ENCODE results near the gene SEC22B.
"Not testable (repeated sequence)": the region's sequence is repeated elsewhere in the genome, so short reads cannot be mapped to it uniquely, and the experiment has no call there.

SEC22B gene

DNA sequence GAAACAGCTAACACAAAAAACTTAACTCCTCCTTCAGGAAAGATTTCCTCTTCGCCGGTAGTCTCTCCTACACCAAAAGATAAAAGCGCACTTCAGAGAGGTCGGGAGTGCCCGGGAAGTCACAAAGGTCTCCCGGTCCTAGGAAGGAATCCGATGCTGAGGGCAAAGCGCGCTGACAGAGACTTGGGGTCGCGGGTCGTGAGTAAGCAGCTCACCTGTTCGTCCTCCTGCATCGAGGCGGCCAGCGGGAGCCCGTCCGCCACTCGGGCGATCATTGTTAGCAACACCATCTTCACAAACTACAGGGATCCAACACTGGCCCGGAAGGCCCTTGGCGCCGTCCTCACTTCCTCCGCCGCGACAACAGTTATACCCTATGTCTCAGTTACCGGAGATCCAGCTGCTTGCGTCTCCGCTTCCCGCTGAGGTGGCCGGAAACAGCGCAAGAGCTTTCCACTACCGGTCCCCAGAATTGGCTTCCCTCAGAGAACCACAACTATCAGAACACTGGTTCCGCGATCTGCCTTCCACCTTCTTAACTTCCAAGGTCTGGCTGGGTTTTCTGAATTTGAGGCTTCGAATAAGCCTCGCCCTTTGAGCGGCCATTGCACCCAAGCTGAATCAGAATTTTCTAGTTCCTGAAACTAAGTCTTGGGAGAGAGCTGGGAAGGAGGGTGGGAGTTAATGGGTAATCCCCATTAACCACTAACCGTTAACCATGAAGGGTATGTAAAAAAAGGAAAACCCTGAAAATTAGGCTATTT lies at the start of gene SEC22B:
Gene SEC22B (minus strand): TSS at position 429 of the 764 bp plus-strand sequence. CDS start 139 bp downstream, at position 290.
- peak; percentile 94 for DNase-seq

GRCh38 chr1:120217933-120218332 lies 41.6 kb upstream of the SEC22B start:
- DNase-seq = not testable (repeated sequence)

DNA sequence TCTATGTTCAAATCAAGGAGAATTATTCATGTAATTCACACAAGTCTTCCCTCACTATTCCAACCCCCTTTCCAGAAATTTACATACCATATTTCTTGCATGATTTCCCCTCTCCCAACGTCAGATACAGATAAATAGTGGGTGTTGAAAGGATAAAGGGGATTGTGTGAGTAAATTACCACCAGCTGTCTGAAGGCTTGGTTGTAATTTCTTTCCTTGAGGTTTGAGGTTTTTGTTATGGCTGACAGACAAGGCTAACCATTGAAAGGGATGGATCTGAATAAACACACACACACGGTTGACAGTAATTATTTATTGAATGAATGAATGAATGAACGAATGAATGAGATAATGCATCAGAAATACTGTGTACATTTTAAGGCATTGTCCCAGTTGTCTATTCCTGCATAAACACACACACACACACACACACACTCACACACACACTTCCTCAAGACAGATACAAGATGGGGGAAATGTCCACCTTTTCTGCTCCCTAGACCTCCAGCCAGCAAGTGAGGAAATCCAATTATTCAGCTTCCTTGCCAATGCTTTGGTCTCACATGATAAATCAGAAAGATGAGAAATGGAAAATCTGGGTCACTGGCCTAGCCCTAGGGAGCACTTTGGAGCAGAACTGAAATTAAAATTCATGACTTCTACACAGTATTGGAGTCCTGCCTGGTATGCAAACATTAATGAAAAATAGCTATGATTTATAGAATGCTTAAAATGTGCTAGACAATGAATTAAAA lies 41.0 kb upstream of the SEC22B start:
- DNase-seq = not testable (repeated sequence)

DNA sequence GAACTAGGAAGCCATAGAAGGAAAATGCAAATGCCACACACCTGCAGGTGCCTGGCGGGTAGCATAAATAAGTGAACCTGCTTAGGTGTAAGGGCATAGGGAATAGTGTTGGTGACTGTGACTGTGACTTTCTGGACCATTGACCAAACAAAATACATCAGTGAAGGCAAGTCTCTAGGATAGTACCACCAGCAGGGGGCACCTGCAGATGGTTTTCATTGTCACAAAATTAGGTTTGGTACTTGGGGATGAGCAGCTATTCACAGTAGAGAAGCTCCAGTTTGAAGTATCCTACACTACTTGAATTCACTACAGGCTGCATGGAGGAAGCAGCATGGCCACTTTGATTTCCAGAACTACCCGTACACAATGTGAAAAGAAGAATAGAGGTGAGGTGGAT lies 37.3 kb upstream of the SEC22B start:
- DNase-seq = not testable (repeated sequence)

DNA sequence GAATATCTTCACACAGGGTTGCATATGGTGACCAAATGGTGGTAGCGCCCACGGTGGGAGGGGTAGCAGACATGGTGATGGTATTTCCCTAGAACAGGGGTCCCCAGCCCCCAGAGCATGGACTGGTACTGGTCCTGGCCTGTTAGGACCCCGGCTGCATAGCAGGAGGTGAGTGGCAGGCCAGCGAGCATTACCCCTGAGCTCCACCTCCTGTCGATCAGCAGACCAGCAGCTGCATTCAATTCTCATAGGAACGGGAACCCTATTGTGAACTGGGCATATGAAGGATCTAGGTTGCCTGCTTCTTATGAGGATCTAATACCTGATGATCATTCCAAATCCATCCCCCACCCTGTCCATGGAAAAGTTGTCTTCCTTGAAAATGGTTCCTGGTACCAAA lies 34.4 kb upstream of the SEC22B start:
- not testable (repeated sequence) for DNase-seq

DNA sequence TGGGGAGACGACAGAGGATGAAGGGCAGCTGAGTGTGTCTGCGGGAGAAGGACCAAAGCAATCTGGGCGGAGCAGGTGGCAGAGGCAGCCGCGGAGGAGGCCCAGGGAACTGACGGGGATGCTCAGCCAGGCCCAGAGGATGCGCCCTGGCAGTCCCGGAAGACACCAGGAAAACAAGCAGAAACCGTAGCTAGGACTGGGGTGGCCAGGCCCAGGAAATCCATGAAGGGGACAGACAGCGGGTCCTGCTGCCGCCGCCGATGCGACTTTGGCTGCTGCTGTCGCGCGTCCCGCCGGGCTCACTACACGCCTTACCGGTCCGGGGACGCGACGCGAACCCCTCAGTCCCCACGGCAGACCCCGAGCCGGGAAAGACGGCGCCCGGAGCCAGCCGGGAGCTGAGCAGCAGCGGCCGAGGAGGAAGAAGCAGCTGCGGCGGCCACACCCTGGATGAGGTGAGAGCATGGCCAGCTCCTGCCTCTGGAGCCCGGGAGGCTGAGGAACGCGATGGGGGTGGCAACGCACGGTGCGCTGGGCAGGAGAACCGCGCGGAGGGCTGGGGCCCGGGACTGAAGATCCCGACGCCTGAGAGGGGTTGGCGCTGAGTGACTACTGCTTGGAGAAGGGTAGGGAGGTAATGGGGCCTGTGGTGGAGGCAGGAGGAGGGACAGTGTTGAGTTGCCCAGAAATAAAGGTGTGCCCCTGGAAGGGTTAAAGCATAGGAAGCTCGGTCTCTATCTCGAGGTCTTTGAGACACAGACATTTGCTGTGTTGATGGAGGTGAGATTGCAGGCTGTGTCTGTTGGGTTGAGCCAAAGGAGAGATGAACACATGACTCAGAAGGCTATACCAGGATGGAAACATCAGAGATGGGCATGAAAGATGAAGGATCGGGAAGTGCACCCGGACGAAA lies 20.8 kb upstream of the SEC22B start:
- DNase-seq = peak; percentile 38

DNA sequence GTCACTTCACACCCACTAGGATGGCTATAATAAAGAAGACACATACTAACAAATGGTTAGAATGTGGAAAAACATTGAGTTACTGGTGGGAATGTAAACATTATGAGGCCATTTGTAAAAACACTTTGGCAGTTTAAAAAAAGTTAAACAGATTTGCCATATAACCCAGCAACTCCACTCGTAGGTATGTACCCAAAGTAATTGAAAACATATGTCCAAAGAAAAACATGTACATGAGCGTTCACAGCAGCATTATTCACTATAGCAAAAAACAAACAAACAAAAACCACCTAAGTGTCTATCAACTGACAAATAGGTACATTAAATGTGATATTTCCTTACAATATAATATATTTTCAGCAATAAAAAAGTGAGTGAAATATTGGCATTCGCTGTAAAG lies 12.3 kb upstream of the SEC22B start:
- not testable (repeated sequence) for DNase-seq

DNA sequence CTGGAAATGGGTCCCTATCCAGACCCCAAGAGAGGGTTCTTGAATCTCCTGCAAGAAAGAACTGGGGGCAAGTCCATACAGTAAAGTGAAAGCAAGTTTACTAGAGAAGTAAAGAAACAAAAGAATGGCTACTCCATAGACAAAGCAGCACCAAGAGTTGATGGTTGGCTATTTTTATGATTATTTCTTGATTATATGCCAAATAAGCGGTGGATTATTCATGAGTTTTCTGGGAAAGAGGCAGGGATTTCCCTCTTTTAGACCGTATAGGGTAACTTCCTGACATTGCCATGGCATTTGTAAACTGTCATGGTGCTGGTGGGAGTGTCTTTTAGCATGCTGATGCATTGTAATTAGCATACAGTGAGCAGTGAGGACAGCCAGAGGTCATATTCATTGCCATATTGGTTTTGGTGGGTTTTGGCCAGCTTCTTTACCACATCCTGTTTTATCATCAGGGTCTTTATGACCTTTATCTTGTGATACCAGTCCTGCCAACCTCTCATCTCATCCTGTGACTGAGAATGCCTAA lies 5.9 kb upstream of the SEC22B start:
- not testable (repeated sequence) for DNase-seq

DNA sequence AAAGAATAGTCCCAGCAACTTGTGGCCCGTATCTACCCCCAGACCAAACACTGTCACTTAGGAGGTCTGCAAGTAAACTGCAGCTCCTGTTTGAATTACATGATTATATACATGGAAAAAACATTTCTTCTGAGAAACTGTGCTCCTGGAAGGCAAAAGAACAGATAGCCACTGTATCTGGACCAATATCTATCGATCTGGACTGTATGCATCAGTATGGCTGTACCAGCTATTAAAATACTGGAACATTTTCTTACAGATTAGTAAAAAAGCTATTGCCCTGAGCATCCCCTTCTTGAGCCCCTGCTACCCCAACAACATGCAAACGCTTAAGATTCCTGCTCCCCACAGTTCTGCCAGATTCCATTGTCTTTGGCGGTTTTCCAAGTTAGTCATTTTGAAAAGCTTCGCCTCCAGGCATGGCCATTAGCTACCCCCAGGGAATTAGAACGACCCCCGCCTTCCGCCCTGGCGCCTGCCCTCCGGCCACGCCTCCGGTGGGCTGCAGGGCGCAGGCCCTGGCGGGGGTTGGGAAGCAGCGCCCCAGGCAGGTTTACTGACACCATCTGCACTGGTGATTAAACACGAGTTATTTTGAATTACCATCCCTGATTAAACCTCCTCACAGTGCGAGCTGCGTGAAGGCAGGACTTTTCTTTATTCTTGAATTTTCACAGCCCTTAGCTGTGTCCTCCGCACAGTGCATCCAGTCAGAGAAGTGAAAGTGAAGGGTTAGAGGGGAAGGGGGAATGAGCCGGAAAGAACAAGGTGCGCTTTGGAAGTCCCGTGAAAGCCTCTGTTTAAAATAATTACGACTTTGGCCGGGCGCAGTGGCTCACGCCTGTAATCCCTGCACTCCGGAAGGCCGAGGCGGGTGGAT lies 3.7 kb upstream of the SEC22B start:
- DNase-seq = peak; percentile 82

DNA sequence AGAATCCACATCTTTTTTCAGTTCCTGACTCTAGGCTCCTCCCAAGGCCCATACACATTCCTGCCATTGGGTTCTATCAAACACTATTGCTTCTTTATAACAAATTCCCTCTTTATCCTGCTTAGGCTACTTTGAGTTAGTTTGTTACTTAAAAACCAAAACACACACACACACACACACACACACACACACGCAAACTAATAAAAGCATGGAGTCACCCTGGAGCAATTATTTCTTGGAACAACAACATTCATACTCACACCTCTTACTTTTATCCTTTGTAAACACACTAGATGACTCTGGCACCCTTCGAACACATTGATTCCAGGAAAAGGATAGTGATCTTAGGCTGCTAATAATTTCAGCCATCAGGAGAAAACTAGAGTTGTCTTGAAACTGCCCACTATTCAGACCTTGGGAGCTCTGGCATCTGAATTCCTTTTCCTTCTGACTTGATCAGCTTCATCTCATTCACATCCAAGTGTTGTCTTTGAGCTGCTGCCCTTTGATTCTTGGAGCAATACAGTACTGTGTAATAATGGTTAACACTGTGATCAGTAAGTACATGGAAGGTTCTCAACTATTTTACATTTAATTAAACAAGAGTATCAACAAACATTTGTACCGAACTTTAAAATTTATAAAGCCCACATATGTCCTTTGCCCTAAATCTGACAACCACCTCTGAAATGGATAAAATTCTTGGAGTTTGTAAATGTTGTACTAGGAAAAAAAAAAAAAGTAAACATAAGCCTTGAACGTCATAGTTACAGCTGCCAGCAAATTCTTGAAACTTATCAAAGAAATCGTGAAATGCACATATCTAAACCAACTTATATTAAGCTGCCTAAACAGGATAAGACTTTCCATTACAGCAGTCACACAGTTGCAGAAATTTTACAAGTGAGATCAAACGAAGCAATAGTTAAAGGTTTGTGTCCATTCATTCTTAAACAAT lies 2.8 kb upstream of the SEC22B start:
- DNase-seq = peak; percentile 7

DNA sequence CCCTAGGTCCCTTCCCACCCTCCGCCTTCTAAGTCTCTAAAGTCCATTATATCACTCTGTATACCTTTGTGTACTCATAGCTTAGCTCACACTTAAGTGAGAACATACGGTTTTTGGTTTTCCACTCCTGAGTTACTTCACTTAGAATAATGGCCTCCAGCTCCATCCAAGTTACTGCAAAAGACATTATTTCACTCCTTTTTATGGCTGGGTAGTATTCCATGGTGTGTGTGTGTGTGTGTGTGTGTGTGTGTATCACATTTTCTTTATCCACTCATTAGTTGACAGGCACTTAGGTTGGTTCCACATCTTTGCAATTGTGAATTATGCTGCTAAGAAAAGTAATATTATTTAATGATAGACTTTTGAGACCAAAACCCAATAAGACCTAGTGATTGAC lies 1.7 kb upstream of the SEC22B start:
- not testable (repeated sequence) for DNase-seq

DNA sequence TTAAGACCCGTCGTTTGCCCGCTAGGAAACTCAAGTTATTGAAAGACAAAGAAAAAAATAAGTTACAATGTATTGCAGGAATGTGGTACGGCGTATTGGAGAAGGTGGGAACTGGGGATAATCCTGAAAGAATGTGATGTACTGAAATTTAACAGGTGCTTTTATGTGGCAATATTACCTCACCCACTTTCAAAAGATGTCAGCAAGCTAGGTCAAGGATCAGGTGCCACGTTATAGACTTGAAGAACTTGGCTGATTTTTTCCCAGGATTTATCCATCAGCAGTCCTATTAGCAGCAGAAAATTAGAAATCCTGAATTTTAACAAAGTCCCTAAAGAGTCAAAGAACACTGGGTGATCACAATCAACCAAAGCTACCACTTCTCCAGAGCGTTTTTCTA lies 632 bp downstream of the SEC22B start:
- DNase-seq = not testable (repeated sequence)

DNA sequence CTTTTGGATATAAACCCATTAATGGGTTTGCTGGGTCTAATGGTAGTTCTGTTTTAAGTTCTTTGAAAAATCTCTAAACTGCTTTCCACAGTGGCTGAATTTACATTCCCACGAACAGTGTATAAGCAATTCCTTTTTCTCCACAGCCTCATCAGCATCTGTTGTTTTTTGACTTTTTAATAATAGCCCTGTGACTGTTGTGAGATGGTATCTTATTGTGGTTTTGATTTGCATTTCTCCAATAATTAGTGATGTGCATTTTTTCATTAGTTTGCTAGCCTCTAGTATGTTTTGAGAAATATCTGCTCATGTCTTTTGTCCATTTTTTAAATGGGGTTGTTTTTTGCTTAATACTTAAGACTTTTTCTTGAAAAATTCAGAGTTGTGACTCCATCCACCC lies 11.6 kb downstream of the SEC22B start:
- DNase-seq = not testable (repeated sequence)

- DNase-seq = not testable (repeated sequence)
Measured at GRCh38 chr1:120162015-120162414, 14.3 kb downstream of the SEC22B start.

DNA sequence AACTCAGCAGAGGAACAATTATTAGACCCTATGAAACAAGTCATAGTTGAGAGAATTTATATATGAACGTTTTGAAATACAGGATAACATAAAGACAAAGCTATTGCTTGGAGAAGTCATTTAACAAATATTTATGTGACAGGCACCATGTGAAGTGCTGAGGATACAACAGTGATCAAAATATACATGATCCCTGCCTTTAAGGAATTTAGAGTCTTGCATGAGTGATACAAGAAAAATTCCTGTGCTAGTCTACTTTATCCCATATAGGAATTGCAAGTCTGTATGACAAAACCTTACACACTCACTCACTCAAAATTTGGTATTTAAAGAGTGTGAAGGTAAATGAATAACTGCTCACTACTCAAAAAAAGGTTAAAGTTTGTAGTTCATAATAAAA lies 17.8 kb downstream of the SEC22B start:
- not testable (repeated sequence) for DNase-seq

DNA sequence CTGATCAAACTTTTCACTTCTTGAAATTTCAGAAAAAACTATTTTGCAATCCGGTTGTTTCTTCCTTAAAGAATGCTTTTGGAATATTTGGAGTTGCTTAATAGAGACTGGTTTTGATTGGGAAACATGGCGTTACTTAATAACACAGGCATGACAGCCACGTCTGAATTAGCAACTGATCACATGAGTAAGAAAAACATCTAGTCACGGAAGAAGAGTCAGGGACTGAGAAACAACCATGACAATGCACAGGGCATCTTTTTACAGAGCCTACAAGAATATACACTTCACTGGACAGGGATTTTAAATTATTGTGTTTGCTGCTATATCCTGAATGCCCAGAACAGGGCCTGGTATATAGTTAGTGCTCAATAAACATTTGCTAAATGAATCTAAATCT lies 18.2 kb downstream of the SEC22B start:
- not testable (repeated sequence) for DNase-seq

DNA sequence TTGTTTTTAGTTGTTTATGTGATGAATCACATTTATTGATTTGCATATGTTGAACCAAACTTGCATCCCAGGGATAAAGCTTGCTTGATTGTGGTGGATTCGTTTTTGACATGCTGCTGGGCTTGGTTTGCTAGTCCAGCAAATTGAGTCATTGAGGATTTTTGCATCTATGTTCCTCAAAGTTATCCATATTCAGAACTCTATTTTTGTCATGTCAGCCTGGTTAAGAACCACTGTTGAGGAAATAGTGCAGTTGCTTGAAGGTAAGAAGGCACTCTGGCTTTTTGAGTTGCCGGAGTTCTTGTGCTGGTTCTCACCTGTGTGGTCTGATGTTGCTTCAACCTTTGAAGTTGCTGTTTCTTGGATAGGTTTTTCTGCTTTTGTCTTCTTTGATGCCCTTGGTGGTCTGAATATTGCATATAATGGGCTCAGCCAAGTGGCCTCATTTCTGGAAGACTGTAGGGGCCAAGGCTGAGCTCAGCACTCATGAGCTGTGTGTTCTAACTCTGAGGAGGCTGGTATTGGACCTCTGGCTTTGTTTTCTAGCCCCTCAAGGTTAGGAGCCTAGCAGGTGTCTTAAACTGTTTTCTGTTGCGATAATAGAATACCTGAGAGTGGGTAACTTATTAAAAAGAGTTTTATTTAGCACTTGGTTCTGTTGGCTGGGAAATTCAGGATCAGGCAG lies 26.0 kb downstream of the SEC22B start:
- not testable (repeated sequence) for DNase-seq

DNA sequence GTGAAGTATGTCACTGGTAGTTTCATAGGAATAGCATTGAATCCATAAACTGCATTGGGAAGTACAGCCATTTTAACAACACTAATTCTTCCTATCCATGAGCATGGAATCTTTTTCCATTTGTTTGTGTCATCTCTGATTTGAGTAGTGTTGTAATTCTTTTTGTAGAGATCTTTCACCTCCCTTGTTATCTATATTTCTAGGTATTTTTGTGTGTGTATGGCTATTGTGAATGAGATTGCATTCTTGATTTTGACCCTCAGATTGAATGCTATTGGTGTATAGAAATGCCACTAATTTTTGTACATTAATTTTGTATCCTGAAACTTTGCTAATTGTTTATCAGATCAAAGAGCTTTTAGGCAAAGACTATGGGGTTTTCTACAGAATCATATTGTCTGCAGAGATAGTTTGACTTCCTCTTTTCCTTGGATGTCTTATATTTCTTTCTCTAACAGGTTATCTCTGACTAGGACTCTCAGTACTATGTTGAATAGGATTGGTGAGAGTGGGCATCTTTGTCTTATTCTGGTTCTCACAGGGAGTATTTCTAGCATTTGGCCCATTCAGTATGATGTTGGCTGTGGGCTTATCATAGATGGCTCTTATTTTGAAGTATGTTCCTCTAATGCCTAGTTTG lies 26.8 kb downstream of the SEC22B start:
- not testable (repeated sequence) for DNase-seq

DNA sequence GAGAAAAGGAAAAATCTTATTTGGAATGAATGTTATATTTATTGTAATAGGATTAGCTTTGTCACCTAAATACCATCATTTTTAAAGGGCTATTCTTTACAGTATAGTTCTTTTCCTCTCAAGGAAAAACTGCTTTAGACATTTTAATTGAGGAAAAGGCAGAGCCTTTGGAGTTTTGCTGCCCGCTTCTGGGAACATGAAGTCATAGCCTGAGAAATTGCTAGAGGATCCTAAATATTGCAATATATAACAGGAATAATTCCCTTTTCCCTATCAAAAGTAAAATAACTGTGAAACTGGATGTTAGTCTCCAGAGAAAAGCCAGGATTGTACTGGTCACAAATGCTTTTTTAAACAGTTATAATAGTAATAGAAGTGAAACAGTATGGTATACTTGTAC lies 30.5 kb downstream of the SEC22B start:
- DNase-seq = not testable (repeated sequence)

Data from NCI-H69 (cell line).